ENCODE measurements around the gene LUC7L. TPM values are rescaled to one million over a fixed set of nuclear protein-coding genes. Genes with fewer than 3 reads are reported as not detected.
"Not testable (repeated sequence)": the region's sequence is repeated elsewhere in the genome, so short reads cannot be mapped to it uniquely, and the experiment has no call there.

Gene LUC7L
- polyA plus RNA-seq, 2 of the 4 experiments (the other 2 are of a cell fraction) = 51.6 to 67.6 TPM

DNA sequence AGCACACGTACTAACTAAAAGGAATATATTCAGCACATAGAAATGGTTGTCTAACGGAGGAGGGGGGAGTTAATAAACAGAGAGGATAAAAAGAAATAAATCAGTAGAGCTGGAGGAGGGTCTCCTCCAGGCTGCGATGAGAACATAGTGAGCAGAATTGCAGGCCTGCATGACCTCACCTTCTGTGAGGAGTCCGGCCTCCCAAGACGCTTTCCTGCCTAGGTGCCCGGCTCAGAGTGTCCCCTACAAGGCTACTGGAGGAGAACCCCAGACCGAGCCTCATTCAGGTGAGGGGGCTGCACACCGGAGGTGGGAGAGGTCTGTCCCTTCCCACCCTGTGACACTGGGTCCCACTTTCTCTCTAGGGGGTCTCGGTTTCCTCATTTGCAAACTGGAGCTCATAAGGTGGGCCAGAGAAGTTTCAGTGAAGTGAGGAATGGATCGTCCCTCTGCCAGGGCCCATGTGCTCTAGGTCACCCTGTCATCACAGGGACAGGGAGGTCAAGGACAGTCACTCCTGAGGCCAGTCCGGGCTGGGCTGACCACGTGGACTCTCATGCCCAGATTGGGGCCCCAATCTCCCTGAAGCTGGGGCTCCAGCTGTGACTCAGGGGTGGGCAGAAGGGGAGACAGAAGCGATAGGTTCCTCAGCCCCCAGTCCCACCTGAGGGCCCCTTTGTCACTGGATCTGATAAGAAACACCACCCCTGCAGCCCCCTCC, 66.8 kb downstream of the LUC7L start:
- H3K4me1 ChIP-seq = peaks cover 13% of the 10 kb centered on the region
- no peak overlapping the region for H3K4me3 ChIP-seq
- ATAC-seq (no peak), FAIRE-seq (no peak), DNase-seq (ENCODE audit: low read depth in 1 of 2, low spot score in 1 of 2) (no peak)
- no peak overlapping the region for H3K4me2 ChIP-seq
- CTCF ChIA-PET = interaction anchor here (0.6 to 1.2 kb wide), 3 partner anchors 18 to 65 kb away, joined by 3 to 4 read pairs (median 3); partner anchors contain the start of gene HBQ1
- no peaks in the 10 kb centered on the region for H3K9me3 ChIP-seq
- WGBS (ENCODE audit: missing lambda C conversion rate) = 82% methylated on average over 13 of the region's 13 CpGs
- TF ChIP-seq JUN (IDR thresholded peaks at IDR 0.05) (no peak), HOXB13 (CRISPR knock-in tag; IDR thresholded peaks at IDR 0.05; ENCODE audit: low read depth) (no peak), KDM1A (IDR thresholded peaks at IDR 0.05; ENCODE audit: low read depth) (no peak), MAX (IDR thresholded peaks at IDR 0.05) (no peak), KDM5A (IDR thresholded peaks at IDR 0.05) (no peak), HMGXB4 (CRISPR knock-in tag; IDR thresholded peaks at IDR 0.05; ENCODE audit: borderline replicate concordance) (no peak), ZFP36 (IDR thresholded peaks at IDR 0.05; ENCODE audit: borderline replicate concordance, partially characterized antibody) (no peak), RNF2 (IDR thresholded peaks at IDR 0.05; ENCODE audit: borderline replicate concordance, low read depth) (no peak), ZNF302 (CRISPR knock-in tag; IDR thresholded peaks at IDR 0.05) (no peak), CBX8 (IDR thresholded peaks at IDR 0.05) (no peak), TFCP2L1 (CRISPR knock-in tag; IDR thresholded peaks at IDR 0.05) (no peak), CHD2 (IDR thresholded peaks at IDR 0.05; ENCODE audit: low read length, partially characterized antibody) (no peak), MAFK (IDR thresholded peaks at IDR 0.05; ENCODE audit: partially characterized antibody) (no peak), CEBPB (IDR thresholded peaks at IDR 0.05) (no peak)
- H3K27ac ChIP-seq = no peak overlapping the region
- POLR2A ChIA-PET = no interaction called here

DNA sequence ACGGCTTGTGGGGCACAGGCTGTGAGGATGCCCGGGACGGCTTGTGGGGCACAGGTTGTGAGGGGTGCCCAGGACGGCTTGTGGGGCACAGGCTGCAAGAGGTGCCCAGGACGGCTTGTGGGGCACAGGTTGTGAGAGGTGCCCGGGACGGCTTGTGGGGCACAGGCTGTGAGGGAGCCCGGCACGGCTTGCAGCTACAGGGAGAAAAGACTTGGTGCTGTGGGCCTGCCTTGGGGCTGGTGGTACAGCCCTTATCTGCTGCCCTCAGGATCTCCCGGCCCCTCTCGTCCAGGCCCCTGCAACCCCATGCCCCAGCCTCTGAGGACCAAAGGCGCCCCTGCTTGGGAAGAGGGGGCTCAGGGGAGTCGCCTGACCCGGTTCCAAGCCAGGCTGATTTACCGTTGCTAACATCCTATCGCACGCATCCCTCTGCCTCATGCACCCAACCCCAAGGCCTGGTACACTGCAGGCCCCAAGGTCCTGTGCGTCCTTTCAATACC, 68.5 kb downstream of the LUC7L start:
- ATAC-seq (no peak), FAIRE-seq (no peak), DNase-seq (ENCODE audit: low read depth in 1 of 2, low spot score in 1 of 2) (no peak)
- peaks cover 8% of the 10 kb centered on the region for H3K4me1 ChIP-seq
- H3K27ac ChIP-seq = no peak overlapping the region
- ChIA-PET POLR2A (no interaction called here), CTCF (interaction anchor here (1.1 to 1.5 kb wide), 3 partner anchors 35 to 64 kb away, joined by 3 to 7 read pairs (median 3); no protein-coding TSS in a partner anchor)
- TF ChIP-seq FOSB (CRISPR knock-in tag; IDR thresholded peaks at IDR 0.05) = no peak
- no peak for TF ChIP-seq EP300 (IDR thresholded peaks at IDR 0.05)
- TF ChIP-seq TP53 (CRISPR knock-in tag; IDR thresholded peaks at IDR 0.05) = no peak
- no peak for TF ChIP-seq FOXS1 (CRISPR knock-in tag; IDR thresholded peaks at IDR 0.05)
- no peak for TF ChIP-seq RNF2 (IDR thresholded peaks at IDR 0.05; ENCODE audit: borderline replicate concordance, low read depth)
- no peak for TF ChIP-seq HOXA7 (CRISPR knock-in tag; IDR thresholded peaks at IDR 0.05)
- TF ChIP-seq HES2 (IDR thresholded peaks at IDR 0.05) = no peak
- no peak for TF ChIP-seq ZC3H11A (IDR thresholded peaks at IDR 0.05)
- no peak for TF ChIP-seq JUNB (IDR thresholded peaks at IDR 0.05)
- no peak for TF ChIP-seq HMGXB4 (CRISPR knock-in tag; IDR thresholded peaks at IDR 0.05; ENCODE audit: borderline replicate concordance)
- TF ChIP-seq HDAC2 (IDR thresholded peaks at IDR 0.05) = no peak
- TF ChIP-seq KDM5A (IDR thresholded peaks at IDR 0.05) = no peak
- TF ChIP-seq GATA3 (IDR thresholded peaks at IDR 0.05; ENCODE audit: borderline replicate concordance) = no peak
- TF ChIP-seq CHD2 (IDR thresholded peaks at IDR 0.05; ENCODE audit: low read length, partially characterized antibody) = no peak
- TF ChIP-seq MYC (IDR thresholded peaks at IDR 0.05; ENCODE audit: borderline replicate concordance, low read length) = no peak
- TF ChIP-seq, protein P1, sequence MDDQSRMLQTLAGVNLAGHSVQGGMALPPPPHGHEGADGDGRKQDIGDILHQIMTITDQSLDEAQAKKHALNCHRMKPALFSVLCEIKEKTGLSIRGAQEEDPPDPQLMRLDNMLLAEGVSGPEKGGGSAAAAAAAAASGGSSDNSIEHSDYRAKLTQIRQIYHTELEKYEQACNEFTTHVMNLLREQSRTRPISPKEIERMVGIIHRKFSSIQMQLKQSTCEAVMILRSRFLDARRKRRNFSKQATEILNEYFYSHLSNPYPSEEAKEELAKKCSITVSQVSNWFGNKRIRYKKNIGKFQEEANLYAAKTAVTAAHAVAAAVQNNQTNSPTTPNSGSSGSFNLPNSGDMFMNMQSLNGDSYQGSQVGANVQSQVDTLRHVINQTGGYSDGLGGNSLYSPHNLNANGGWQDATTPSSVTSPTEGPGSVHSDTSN (IDR thresholded peaks at IDR 0.05) = no peak
- TF ChIP-seq KDM1A (IDR thresholded peaks at IDR 0.05; ENCODE audit: low read depth) = no peak
- WGBS (ENCODE audit: missing lambda C conversion rate) = 40% methylated on average over 11 of the region's 18 CpGs
- no peaks in the 10 kb centered on the region for H3K9me3 ChIP-seq
- H3K4me2 ChIP-seq = no peak overlapping the region
- no peak overlapping the region for H3K4me3 ChIP-seq

DNA sequence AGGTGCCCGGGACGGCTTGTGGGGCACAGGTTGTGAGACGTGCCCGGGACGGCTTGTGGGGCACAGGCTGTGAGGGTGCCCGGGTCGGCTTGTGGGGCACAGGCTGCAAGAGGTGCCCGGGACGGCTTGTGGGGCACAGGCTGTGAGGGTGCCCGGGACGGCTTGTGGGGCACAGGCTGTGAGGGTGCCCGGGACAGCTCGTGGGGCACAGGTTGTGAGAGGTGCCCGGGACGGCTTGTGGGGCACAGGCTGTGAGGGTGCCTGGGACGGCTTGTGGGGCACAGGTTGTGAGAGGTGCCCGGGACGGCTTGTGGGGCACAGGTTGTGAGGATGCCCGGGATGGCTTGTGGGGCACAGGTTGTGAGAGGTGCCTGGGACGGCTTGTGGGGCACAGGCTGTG, 69.0 kb downstream of the LUC7L start:
- H3K4me3 ChIP-seq; H3K9me3 ChIP-seq; FAIRE-seq; H3K4me1 ChIP-seq; H3K27ac ChIP-seq; DNase-seq (ENCODE audit: low read depth in 1 of 2, low spot score in 1 of 2); H3K4me2 ChIP-seq; POLR2A ChIA-PET; ATAC-seq: not testable (repeated sequence)
- CTCF ChIA-PET = interaction anchor here (0.9 to 1.5 kb wide), 3 partner anchors 48 to 63 kb away, joined by 3 to 7 read pairs (median 5); no protein-coding TSS in a partner anchor
- WGBS (ENCODE audit: missing lambda C conversion rate) = 46% methylated on average over 7 of the region's 20 CpGs
